GM12891 (cell line): Measurements from ENCODE around the gene MTAP.

Experiments
- DNase-seq: peaks from one replicate; pipeline ENCODE4 v3.0.0; 2011; ENCODE audit warnings: low spot score; ENCODE audit not compliant: insufficient read length
- FAIRE-seq: peaks from 2 replicates; lab custom pipeline; 2011; peaks lifted over from hg19 to GRCh38; lab: Jason Lieb, UNC
- PAX5 ChIP-seq: IDR thresholded peaks from 2 replicates; pipeline ENCODE4 v1.6.1; 2011; ENCODE audit warnings: low read length, moderate library complexity, mild to moderate bottlenecking; ENCODE audit not compliant: insufficient read depth, severe bottlenecking
- POLR2A ChIP-seq: IDR thresholded peaks from 2 replicates; pipeline ENCODE4 v1.6.1; 2011; ENCODE audit warnings: low read depth, low read length, control low read depth
- POLR2AphosphoS5 ChIP-seq: IDR thresholded peaks from 2 replicates; pipeline ENCODE4 v1.6.1; 2011; ENCODE audit warnings: low read depth, low read length, control low read depth
- POU2F2 ChIP-seq: IDR thresholded peaks from 2 replicates; pipeline ENCODE4 v1.6.1; 2011; ENCODE audit warnings: low read depth, mild to moderate bottlenecking, control low read depth, low read length, moderate library complexity
- SPI1 ChIP-seq: IDR thresholded peaks from 2 replicates; pipeline ENCODE4 v1.6.1; 2011; ENCODE audit warnings: low read depth, low read length, control low read depth
- TAF1 ChIP-seq: IDR thresholded peaks from 2 replicates; pipeline ENCODE4 v1.6.1; 2011; ENCODE audit warnings: low read depth, low read length, control low read depth

Gene MTAP

GRCh38 chr9:21866302-21866701 is 63.9 kb downstream of the MTAP start:
- no peak for FAIRE-seq
- TF ChIP-seq PAX5 (no peak), SPI1 (no peak), POLR2A (no peak), TAF1 (no peak), POLR2AphosphoS5 (no peak), POU2F2 (no peak)

GRCh38 chr9:21871256-21871975 is 69.0 kb downstream of the MTAP start:
- FAIRE-seq (no peak), DNase-seq (no peak)
- TF ChIP-seq POU2F2 = no peak
- TF ChIP-seq TAF1 = no peak
- TF ChIP-seq POLR2AphosphoS5 = no peak
- no peak for TF ChIP-seq SPI1
- no peak for TF ChIP-seq PAX5
- TF ChIP-seq POLR2A = no peak

More at GRCh38 chr9:21866302-21866701, 63.9 kb downstream of the MTAP start:
- DNase-seq = no peak

GRCh38 chr9:21872696-21873095 is 70.3 kb downstream of the MTAP start:
- DNase-seq (no peak), FAIRE-seq (no peak)
- TF ChIP-seq PAX5 = no peak
- no peak for TF ChIP-seq POLR2A
- no peak for TF ChIP-seq POU2F2
- no peak for TF ChIP-seq TAF1
- TF ChIP-seq SPI1 = no peak
- TF ChIP-seq POLR2AphosphoS5 = no peak

DNA sequence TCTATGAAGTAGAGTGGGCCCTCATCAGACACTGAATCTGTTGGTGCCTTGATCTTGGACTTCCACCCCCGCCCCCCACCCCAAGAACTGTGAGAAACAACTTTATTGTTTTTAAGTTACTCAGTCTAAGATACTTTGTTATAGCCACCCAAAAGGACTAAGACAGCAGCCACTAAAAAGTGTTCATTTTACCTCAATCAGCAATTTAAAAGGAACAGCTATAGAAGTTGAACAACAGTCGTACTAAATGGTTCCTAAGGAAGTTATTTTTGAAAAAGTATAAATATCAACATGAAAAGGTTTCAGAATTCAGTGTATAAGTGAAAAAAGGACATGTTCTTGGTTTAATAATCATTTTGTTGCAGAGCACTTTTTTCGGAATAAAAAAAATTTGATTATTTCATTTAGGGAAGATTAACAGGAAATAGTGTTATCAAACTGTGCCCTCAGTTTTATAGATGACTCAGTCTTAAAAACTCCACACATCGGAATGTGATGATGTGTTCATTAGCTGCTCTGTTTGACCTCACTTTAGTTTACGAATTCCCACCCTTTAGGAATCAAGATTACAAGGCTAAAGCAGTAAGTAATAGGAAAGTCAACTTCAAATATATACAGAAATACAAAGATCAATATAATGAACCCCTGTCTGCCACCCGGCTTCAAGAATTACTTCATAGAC is 71.2 kb downstream of the MTAP start:
- DNase-seq (no peak), FAIRE-seq (no peak)
- no peak for TF ChIP-seq PAX5
- TF ChIP-seq TAF1 = no peak
- no peak for TF ChIP-seq POLR2AphosphoS5
- TF ChIP-seq SPI1 = no peak
- no peak for TF ChIP-seq POU2F2
- TF ChIP-seq POLR2A = no peak

DNA sequence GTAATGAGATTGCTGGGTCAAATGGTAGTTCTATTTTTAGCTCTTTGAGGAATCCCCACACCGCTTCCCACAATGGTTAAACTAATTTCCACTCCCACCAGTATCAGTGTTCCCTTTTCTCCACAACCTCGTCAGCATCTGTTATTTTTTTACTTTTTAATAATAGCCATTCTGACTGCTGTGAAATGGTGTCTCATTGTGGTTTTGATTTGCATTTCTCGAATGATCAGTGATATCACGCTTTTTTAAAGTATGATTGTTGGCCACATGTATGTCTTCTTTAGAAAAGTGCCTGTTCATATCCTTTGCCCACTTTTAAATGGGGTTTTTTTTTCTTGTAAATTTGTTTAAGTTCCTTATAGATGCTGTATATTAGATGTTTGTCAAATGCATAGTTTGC is 73.5 kb downstream of the MTAP start:
- DNase-seq = no peak
- TF ChIP-seq TAF1 (no peak), PAX5 (no peak), SPI1 (no peak), POU2F2 (no peak), POLR2AphosphoS5 (no peak), POLR2A (no peak)
- FAIRE-seq = no peak

DNA sequence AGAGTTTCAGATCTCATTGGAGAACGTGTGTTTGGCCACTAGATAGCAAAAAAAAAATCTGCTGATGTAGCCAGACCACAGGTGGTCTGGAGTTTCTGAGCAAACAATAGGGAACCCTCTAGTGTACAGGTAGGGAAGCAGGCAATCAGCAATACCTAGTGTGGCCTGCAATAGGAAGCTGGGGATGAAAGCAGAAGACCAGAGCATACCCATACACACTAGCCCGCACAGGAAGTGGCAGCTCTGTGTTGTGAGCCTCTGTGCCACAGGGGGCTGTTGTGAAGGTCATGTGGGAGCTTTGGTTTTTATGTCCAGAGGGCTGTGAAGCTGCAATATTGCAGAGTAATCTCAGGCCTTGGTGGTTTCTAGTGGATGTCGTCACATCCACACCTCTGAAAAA is 81.2 kb downstream of the MTAP start:
- DNase-seq (no peak), FAIRE-seq (no peak)

DNA sequence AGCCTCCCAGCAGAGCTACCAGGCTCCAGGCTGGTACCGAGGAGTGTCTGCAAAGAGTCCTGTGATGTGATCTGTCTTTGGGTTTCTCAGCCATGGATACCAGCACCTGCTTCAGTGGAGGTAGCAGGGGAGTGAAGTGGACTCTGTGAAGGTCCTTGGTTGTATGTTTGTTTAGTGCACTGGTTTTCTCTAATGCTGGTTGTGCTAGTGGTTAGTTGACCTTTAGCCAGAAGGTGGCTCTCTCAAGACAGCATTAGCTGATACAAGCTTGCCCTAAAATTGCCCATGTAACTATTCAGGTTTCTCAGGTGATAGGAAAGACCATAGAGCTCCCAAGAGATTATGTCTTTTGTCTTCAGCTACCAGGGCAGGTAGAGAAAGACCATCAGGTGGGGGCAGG is 87.2 kb downstream of the MTAP start:
- peak; percentile 5 for FAIRE-seq
- TF ChIP-seq SPI1 (no peak), POLR2A (no peak), POU2F2 (no peak), PAX5 (no peak), POLR2AphosphoS5 (no peak), TAF1 (no peak)
- DNase-seq = no peak

More for the DNA sequence above, 81.2 kb downstream of the MTAP start:
- TF ChIP-seq PAX5 (no peak), POLR2A (no peak), POU2F2 (no peak), SPI1 (no peak), POLR2AphosphoS5 (no peak), TAF1 (no peak)

DNA sequence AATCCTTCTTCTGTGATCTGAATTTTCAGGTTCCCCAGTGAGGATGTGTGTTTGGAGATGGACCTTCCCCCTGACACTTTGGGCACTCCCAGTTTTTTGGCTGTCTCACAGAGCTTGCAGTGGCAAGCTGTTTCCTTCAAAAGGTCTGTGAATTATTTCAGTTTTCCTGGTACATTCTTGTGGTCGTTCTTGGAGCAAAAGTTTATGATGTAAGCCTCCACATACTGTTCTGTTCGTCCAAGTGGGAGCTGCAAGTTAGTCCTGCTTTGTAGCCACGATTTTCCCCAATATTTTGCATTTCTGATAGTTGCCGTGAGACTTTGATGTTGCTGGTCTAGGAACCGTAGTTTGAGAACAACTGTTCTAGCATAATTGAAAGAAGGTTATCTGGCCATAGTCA is 88.3 kb downstream of the MTAP start:
- no peak for FAIRE-seq
- DNase-seq = no peak

GRCh38 chr9:21901546-21901945 is 99.1 kb downstream of the MTAP start:
- no peak for DNase-seq
- TF ChIP-seq POU2F2 (no peak), SPI1 (no peak), PAX5 (no peak), POLR2A (no peak), TAF1 (no peak), POLR2AphosphoS5 (no peak)
- FAIRE-seq = no peak

More for the DNA sequence above, 88.3 kb downstream of the MTAP start:
- TF ChIP-seq TAF1 = no peak
- no peak for TF ChIP-seq POLR2A
- TF ChIP-seq SPI1 = no peak
- TF ChIP-seq PAX5 = no peak
- no peak for TF ChIP-seq POU2F2
- no peak for TF ChIP-seq POLR2AphosphoS5

- TF ChIP-seq POLR2AphosphoS5 (no peak), SPI1 (no peak), TAF1 (no peak), POU2F2 (no peak), POLR2A (no peak), PAX5 (no peak)
- no peak for DNase-seq
- peak; percentile 35 for FAIRE-seq
These were observed 99.7 kb downstream of the MTAP start for GRCh38 chr9:21902136-21902535.
